Fibroblast of lung (primary cell): ENCODE measurements around the gene CIITA.

Experiments used
- EZH2 ChIP-seq: IDR thresholded peaks from 2 replicates; pipeline ENCODE4 v1.5.1; 2012; ENCODE audit warnings: low read length, control low read depth, mild to moderate bottlenecking; ENCODE audit errors: missing control alignments
- TF ChIP-seq, protein P1 (sequence below), 2 donors: IDR thresholded peaks in 1 of 2; conservative IDR thresholded peaks in 1 of 2; 1 replicate in 1 of 2; 2 replicates in 1 of 2; pipeline ENCODE4 v1.5.1; 2011 to 2012; ENCODE audit warnings: low read length in 2 of 2, control low read depth in 1 of 2, inconsistent platforms in 1 of 2, low read depth in 1 of 2, mild to moderate bottlenecking in 1 of 2

DNA sequence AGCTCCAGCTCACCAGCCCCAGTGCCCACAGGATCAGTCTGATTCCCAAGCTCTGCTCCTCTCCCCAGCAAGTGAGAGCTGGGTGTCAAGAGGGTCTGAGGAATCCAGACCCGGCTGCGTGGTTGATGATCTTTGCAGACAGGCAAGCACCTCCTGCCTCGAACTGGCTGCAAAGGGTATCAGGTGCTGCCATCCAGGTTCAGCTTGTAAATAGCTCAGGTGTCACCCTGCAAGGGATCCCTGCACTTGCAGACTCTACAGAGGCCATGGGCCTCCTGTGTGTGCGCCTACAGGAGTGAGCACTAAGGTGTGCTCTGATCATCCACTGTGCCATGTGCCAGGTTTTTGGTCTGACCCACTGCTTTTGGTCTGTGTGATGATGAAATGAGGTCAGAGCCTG lies 49.1 kb downstream of the CIITA start:
- TF ChIP-seq, protein P1, sequence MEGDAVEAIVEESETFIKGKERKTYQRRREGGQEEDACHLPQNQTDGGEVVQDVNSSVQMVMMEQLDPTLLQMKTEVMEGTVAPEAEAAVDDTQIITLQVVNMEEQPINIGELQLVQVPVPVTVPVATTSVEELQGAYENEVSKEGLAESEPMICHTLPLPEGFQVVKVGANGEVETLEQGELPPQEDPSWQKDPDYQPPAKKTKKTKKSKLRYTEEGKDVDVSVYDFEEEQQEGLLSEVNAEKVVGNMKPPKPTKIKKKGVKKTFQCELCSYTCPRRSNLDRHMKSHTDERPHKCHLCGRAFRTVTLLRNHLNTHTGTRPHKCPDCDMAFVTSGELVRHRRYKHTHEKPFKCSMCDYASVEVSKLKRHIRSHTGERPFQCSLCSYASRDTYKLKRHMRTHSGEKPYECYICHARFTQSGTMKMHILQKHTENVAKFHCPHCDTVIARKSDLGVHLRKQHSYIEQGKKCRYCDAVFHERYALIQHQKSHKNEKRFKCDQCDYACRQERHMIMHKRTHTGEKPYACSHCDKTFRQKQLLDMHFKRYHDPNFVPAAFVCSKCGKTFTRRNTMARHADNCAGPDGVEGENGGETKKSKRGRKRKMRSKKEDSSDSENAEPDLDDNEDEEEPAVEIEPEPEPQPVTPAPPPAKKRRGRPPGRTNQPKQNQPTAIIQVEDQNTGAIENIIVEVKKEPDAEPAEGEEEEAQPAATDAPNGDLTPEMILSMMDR (conservative IDR thresholded peaks at IDR 0.05 in 1 of 2, IDR thresholded peaks at IDR 0.05 in 1 of 2; ENCODE audit: low read depth in 1 of 2, low read length in 2 of 2), result no peak
- no peak for TF ChIP-seq EZH2
